HG02938 (cell line): ENCODE results near the gene ICE1.
"Not testable (repeated sequence)": the region's sequence is repeated elsewhere in the genome, so short reads cannot be mapped to it uniquely, and the experiment has no call there.

Experiments
- ATAC-seq: cut with Tn5 transposase; IDR thresholded peaks from one replicate; pipeline ENCODE4 v1.9.1; 2021; ENCODE audit warnings: mild to moderate bottlenecking, moderate library complexity; ENCODE audit not compliant: unreplicated experiment

ICE1 gene

GRCh38 chr5:5395093-5395492, 27.4 kb upstream of the ICE1 start:
- not testable (repeated sequence) for ATAC-seq

- ATAC-seq: no peak
These were observed 24.4 kb upstream of the ICE1 start for GRCh38 chr5:5398071-5398470.

- ATAC-seq: no peak
These were observed 21.4 kb upstream of the ICE1 start for GRCh38 chr5:5401095-5401494.

- ATAC-seq: no peak
These were observed 18.7 kb upstream of the ICE1 start for GRCh38 chr5:5403741-5404140.

- no peak for ATAC-seq
These were observed 18.1 kb upstream of the ICE1 start for GRCh38 chr5:5404381-5404780.

- no peak for ATAC-seq
These were observed 17.0 kb upstream of the ICE1 start for GRCh38 chr5:5405441-5405840.

GRCh38 chr5:5407924-5408323, 14.6 kb upstream of the ICE1 start:
- ATAC-seq: no peak

GRCh38 chr5:5409151-5409810, 13.2 kb upstream of the ICE1 start:
- no peak for ATAC-seq

GRCh38 chr5:5413856-5414255, 8.6 kb upstream of the ICE1 start:
- not testable (repeated sequence) for ATAC-seq

GRCh38 chr5:5414999-5415398, 7.5 kb upstream of the ICE1 start:
- ATAC-seq: no peak

- ATAC-seq: no peak
These were observed 5.7 kb upstream of the ICE1 start for GRCh38 chr5:5416733-5417132.

- ATAC-seq: no peak
These were observed 4.5 kb upstream of the ICE1 start for GRCh38 chr5:5418006-5418405.

GRCh38 chr5:5418764-5419163, 3.7 kb upstream of the ICE1 start:
- ATAC-seq: no peak

- ATAC-seq: no peak
These were observed 2.9 kb upstream of the ICE1 start for GRCh38 chr5:5419291-5420210.

- ATAC-seq: no peak
These were observed 2.2 kb upstream of the ICE1 start for GRCh38 chr5:5420251-5420650.

GRCh38 chr5:5421149-5421960, 1.1 kb upstream of the ICE1 start:
- no peak for ATAC-seq

- ATAC-seq: peak; percentile 3
These were observed 490 bp downstream of the ICE1 start for GRCh38 chr5:5422819-5423515.

GRCh38 chr5:5423586-5423985, 1.1 kb downstream of the ICE1 start:
- no peak for ATAC-seq

GRCh38 chr5:5424736-5425135, 2.3 kb downstream of the ICE1 start:
- no peak for ATAC-seq

GRCh38 chr5:5430136-5430535, 7.7 kb downstream of the ICE1 start:
- no peak for ATAC-seq
